Body of pancreas (tissue), 4 donors: ENCODE results near the gene RPS6KA3. TPM values are rescaled to one million over a fixed set of nuclear protein-coding genes. Genes with fewer than 3 reads are reported as not detected.

Experiments used
- ATAC-seq: fragments of 150-250 bp; one replicate; pipeline ENCODE4 v1.9.1; 2016
- DNase-seq, 4 donors: peaks; one replicate each; pipeline ENCODE4 v3.0.0-alpha.2; 2019
- H3K27ac ChIP-seq, 4 donors: fragments of 200-600 bp; sonication (generic); 1 replicate in 3 of 4; 2 replicates in 1 of 4; pipeline versions ENCODE4 v1.5.1 to v1.6.1; 2016 to 2019; ENCODE audit warnings: mild to moderate bottlenecking in 1 of 4, mixed read lengths in 1 of 4, moderate library complexity in 1 of 4
- H3K27me3 ChIP-seq, 2 donors: fragments of 200-600 bp; sonication (generic); one replicate each; pipeline ENCODE4 v1.6.0; 2016; ENCODE audit warnings: mild to moderate bottlenecking in 1 of 2
- H3K36me3 ChIP-seq, 2 donors: fragments of 200-600 bp; sonication (generic); replicated peaks in 1 of 2; 2 replicates each; pipeline ENCODE4 v1.5.1; 2016; ENCODE audit warnings: low read depth in 2 of 2; ENCODE audit not compliant: insufficient read depth in 1 of 2
- H3K4me1 ChIP-seq: fragments of 200-600 bp; sonication (generic); one replicate; pipeline ENCODE4 v1.6.0; 2016
- H3K4me3 ChIP-seq, 2 donors: fragments of 200-600 bp; sonication (generic); 1 replicate in 1 of 2; 2 replicates in 1 of 2; pipeline ENCODE4 v1.5.1; 2016 to 2019
- H3K9me3 ChIP-seq, 3 donors: fragments of 200-600 bp; sonication (generic); 1 replicate in 2 of 3; 2 replicates in 1 of 3; pipeline ENCODE4 v1.5.1; 2016
- POLR2A ChIP-seq, 3 donors: fragments of 450-650 bp; IDR thresholded peaks; one replicate each; pipeline ENCODE4 v1.6.1; 2016; ENCODE audit warnings: antibody characterized with exemption in 3 of 3, mild to moderate bottlenecking in 2 of 3
- WGBS, 2 donors: methylation state at CpG; one replicate each; pipeline ENCODE4 v1.1.5; 2017; 5-methylcytosine and 5-hydroxymethylcytosine counted together
- intact Hi-C: fragments of 100-400 bp; cut with DNase I; formaldehyde crosslinking; loops from one replicate; pipeline ENCODE4 v1.15.1; 2023
- total RNA-seq, 2 donors: library from RNA; depleted of rRNA; stranded (reverse); fragments of >200 nt; gene quantifications; one replicate each; pipeline ENCODE4 v1.1.0, GENCODE V29; 2016
- TF ChIP-seq, protein P1 (sequence below), 7 experiments: fragments of 450-650 bp in 4 of 7; fragments of 200-600 bp in 3 of 7; sonication (generic) in 3 of 7; IDR thresholded peaks; one replicate each; pipeline ENCODE4 v1.5.1; 2016 to 2019; ENCODE audit warnings: antibody characterized with exemption in 7 of 7

The RPS6KA3 gene
- total RNA-seq, 2 donors from 2014 or later, result 16.2 to 27.5 TPM

DNA sequence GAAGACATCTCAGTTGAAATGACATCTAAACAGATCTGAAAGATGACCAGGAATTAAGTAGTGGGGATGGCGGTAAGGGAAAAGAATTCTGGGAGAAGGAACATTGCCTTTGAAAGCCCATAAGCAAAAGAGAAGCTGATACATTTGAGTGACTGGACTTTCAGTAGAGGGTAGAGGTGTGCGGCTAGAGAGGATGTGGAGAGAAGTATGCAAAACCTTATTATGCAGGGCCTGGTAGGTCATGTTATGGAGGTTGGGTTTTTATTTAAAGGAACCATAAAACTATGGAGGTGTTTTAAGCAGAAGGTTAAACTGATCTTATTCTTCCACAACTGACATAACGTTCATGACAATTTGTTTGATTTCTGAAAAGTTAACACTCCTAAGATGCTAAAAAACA is 36.3 kb downstream of the RPS6KA3 start:
- Histone ChIP-seq H3K27me3 (no peaks in the 10 kb centered on the region), H3K4me3 (no peak overlapping the region), H3K9me3 (no peaks in the 10 kb centered on the region), H3K27ac (no peak overlapping the region), H3K4me1 (no peaks in the 10 kb centered on the region), H3K36me3 (no peaks in the 10 kb centered on the region)
- 96 to 100% methylated on average over 2 to 3 of the region's 3 CpGs for WGBS, 2 donors
- intact Hi-C loops, result no loop called here
- no peak for ATAC-seq
- no peak for DNase-seq
- TF ChIP-seq POLR2A (IDR thresholded peaks at IDR 0.05), result no peak
- TF ChIP-seq, protein P1, sequence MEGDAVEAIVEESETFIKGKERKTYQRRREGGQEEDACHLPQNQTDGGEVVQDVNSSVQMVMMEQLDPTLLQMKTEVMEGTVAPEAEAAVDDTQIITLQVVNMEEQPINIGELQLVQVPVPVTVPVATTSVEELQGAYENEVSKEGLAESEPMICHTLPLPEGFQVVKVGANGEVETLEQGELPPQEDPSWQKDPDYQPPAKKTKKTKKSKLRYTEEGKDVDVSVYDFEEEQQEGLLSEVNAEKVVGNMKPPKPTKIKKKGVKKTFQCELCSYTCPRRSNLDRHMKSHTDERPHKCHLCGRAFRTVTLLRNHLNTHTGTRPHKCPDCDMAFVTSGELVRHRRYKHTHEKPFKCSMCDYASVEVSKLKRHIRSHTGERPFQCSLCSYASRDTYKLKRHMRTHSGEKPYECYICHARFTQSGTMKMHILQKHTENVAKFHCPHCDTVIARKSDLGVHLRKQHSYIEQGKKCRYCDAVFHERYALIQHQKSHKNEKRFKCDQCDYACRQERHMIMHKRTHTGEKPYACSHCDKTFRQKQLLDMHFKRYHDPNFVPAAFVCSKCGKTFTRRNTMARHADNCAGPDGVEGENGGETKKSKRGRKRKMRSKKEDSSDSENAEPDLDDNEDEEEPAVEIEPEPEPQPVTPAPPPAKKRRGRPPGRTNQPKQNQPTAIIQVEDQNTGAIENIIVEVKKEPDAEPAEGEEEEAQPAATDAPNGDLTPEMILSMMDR (IDR thresholded peaks at IDR 0.05), result no peak

DNA sequence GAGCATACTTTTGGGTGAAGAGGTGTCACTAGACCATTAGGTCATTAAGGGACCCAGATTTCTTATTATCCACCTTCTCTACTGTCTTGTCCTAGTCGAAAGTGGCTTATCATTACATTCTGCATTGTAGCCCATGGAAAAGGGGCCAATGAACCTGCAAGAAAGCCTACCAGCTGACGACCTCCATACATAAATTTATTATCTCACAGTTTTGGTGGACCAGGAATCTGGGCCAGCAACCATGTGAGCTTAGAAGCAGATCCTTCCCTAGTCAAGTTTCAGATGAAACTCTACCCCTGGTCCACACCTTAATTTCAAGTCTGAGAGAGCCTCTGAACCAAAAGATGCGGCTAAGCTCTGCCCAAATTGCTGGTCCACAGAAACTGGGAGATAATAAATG is 37.6 kb downstream of the RPS6KA3 start:
- Histone ChIP-seq H3K4me1 (no peaks in the 10 kb centered on the region), H3K27ac (no peak overlapping the region), H3K36me3 (no peaks in the 10 kb centered on the region), H3K4me3 (no peak overlapping the region), H3K27me3 (no peaks in the 10 kb centered on the region), H3K9me3 (no peaks in the 10 kb centered on the region)
- no peak for ATAC-seq
- 93 to 100% methylated on average over 3 of the region's 3 CpGs for WGBS, 2 donors
- TF ChIP-seq, protein P1 (IDR thresholded peaks at IDR 0.05), result no peak
- TF ChIP-seq POLR2A (IDR thresholded peaks at IDR 0.05), result no peak
- intact Hi-C loops, result no loop called here
- no peak for DNase-seq

DNA sequence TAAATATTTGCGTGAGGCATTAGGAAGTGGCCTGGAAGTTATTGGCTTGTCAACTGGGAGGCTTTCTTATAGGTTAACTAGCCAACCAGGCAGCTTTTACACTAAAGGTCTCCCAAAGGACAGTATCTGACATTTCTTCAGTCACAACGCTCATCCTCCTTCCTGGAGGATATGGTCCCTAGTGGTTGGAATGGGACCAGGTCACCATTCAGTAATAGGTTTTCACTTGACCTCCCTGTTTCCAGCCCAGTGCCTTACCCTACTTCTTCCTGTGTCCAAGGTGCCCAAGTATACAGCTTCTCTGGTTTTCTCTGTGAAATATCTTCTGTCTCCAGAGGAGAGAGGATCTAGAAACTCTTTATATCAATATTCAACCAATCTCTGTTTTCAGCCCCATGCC is 38.5 kb downstream of the RPS6KA3 start:
- no peaks in the 10 kb centered on the region for H3K36me3 ChIP-seq
- WGBS, 2 donors, result 96 to 100% methylated on average over 1 to 2 of the region's 2 CpGs
- intact Hi-C loops, result no loop called here
- H3K27ac ChIP-seq, result no peak overlapping the region
- H3K27me3 ChIP-seq, result no peaks in the 10 kb centered on the region
- H3K9me3 ChIP-seq, result no peaks in the 10 kb centered on the region
- no peak overlapping the region for H3K4me3 ChIP-seq
- TF ChIP-seq, protein P1 (IDR thresholded peaks at IDR 0.05), result no peak
- no peak for TF ChIP-seq POLR2A (IDR thresholded peaks at IDR 0.05)
- ATAC-seq (no peak), DNase-seq (no peak)
- no peaks in the 10 kb centered on the region for H3K4me1 ChIP-seq

DNA sequence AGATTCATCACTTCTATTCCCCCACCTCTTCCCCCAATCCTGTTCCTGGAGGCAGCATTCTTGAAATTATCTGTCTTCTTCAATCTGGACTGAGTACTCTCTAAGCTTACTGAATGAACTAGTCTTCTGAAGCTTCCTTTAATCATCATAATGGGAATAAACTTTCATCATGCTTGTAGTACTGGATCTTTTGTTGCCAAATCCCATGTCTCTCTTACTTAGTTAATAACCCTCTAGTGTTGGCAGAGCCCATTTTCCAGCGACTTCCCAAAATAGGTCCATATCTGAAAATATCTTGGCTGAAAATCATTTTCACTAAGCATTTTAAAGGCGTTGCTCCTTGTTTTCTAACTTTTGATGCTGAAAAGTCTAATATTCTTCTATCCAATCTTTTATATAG is 39.6 kb downstream of the RPS6KA3 start:
- Histone ChIP-seq H3K36me3 (no peaks in the 10 kb centered on the region), H3K27me3 (no peaks in the 10 kb centered on the region), H3K9me3 (no peaks in the 10 kb centered on the region), H3K4me1 (peaks cover under 1% of the 10 kb centered on the region), H3K27ac (no peak overlapping the region), H3K4me3 (no peak overlapping the region)
- ATAC-seq, result no peak
- TF ChIP-seq, protein P1 (IDR thresholded peaks at IDR 0.05), result no peak
- no peak for TF ChIP-seq POLR2A (IDR thresholded peaks at IDR 0.05)
- 62 to 88% methylated on average over 2 of the region's 2 CpGs for WGBS, 2 donors
- no peak for DNase-seq
- intact Hi-C loops, result no loop called here

DNA sequence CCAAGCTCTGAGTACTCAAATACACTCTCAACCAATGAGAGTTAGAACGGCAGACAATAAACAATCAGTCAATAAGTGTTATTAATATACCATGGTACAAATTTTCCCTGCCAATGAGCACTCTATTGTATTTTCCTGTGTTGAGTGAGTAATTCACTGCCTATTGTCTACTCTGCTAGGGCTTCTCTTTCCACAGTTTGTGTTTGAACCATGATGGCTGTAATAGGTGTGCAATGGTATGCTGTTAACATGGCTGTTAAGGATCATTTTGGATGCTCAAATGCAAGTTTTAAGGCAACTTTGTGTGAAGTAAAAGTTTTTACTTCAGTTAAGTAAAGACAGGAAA is 41.2 kb downstream of the RPS6KA3 start:
- no peak overlapping the region for H3K27ac ChIP-seq
- WGBS, 2 donors, result 89 to 95% methylated on average over 1 of the region's 1 CpG
- DNase-seq, result no peak
- no peak for TF ChIP-seq POLR2A (IDR thresholded peaks at IDR 0.05)
- TF ChIP-seq, protein P1 (IDR thresholded peaks at IDR 0.05), result no peak
- no peak overlapping the region for H3K4me3 ChIP-seq
- peaks cover 5% of the 10 kb centered on the region for H3K4me1 ChIP-seq
- H3K27me3 ChIP-seq, result no peaks in the 10 kb centered on the region
- no peak for ATAC-seq
- H3K9me3 ChIP-seq, result no peaks in the 10 kb centered on the region
- intact Hi-C loops, result no loop called here
- no peaks in the 10 kb centered on the region for H3K36me3 ChIP-seq
